Uterus (tissue), 4 donors: ENCODE results near the gene SLC22A24. TPM values are rescaled to one million over a fixed set of nuclear protein-coding genes. Genes with fewer than 3 reads are reported as not detected.

Experiments
- DNase-seq, 2 donors: peaks; one replicate each; pipeline ENCODE4 v3.0.0-alpha.2; 2019 to 2020
- H3K27ac ChIP-seq, 2 donors: fragments of 200-600 bp; sonication (generic); 1 replicate in 1 of 2; 2 replicates in 1 of 2; pipeline ENCODE4 v1.5.1; 2016 to 2018
- H3K27me3 ChIP-seq, 2 donors: fragments of 200-600 bp; sonication (generic); one replicate each; pipeline ENCODE4 v1.5.1; 2018 to 2019; ENCODE audit warnings: control low read depth in 1 of 2
- H3K36me3 ChIP-seq, 2 donors: fragments of 200-600 bp; sonication (generic); one replicate each; pipeline ENCODE4 v1.5.1; 2019; ENCODE audit warnings: control low read depth in 1 of 2
- H3K4me1 ChIP-seq, 2 donors: fragments of 200-600 bp; sonication (generic); one replicate each; pipeline ENCODE4 v1.5.1; 2018 to 2019; ENCODE audit warnings: control low read depth in 1 of 2
- H3K4me3 ChIP-seq, 2 donors: fragments of 200-600 bp; sonication (generic); 1 replicate in 1 of 2; 2 replicates in 1 of 2; pipeline ENCODE4 v1.5.1; 2018 to 2019; ENCODE audit warnings: mild to moderate bottlenecking in 1 of 2
- H3K9me3 ChIP-seq, 2 donors: fragments of 200-600 bp; sonication (generic); one replicate each; pipeline ENCODE4 v1.5.1; 2019; ENCODE audit warnings: control low read depth in 1 of 2
- POLR2A ChIP-seq, 2 donors: fragments of 450-650 bp; IDR thresholded peaks; one replicate each; pipeline ENCODE4 v1.6.1; 2016; ENCODE audit warnings: antibody characterized with exemption in 2 of 2, mild to moderate bottlenecking in 1 of 2, moderate library complexity in 1 of 2
- intact Hi-C: fragments of 100-400 bp; cut with DNase I; formaldehyde crosslinking; loops from one replicate; pipeline ENCODE4 v1.15.1; 2023; ENCODE audit warnings: low total_unique reads
- total RNA-seq, 4 donors: library from RNA; depleted of rRNA in 3 of 4; stranded (reverse); fragments of >200 nt in 3 of 4; gene quantifications; one replicate each; pipeline versions ENCODE4 v1.1.0 to v1.2.4, GENCODE V29; 2014 to 2023
- TF ChIP-seq, protein P1 (sequence below), 4 experiments: fragments of 200-600 bp in 2 of 4; fragments of 450-650 bp in 2 of 4; sonication (generic) in 2 of 4; IDR thresholded peaks; one replicate each; pipeline ENCODE4 v1.5.1; 2016 to 2019; ENCODE audit warnings: antibody characterized with exemption in 4 of 4, mild to moderate bottlenecking in 2 of 4, moderate library complexity in 1 of 4
- donor health status: DM: yes; HTN: yes; CAD: no.

Gene SLC22A24
- total RNA-seq, result not detected

DNA sequence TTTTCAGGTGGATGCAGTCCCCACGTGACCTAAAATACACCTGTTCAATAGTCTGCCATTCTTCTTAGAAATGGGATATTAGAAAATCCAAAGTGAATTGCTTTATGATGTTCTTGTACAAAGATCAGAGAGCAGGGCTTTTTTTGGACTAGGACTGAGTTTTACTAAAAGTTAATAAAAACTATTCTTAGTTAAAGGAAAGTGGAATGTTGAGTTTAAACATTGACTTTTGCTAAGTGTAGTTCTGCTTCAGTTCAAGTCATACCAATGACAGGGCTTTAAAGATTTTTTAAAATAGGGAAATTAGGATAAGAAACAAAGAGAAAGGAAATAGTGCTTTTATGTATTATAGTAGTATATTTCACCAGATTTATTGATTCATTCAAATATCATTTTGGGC, at the start of gene SLC22A24:
TSS of gene SLC22A24 (minus strand) at position 101 of the 400 bp plus-strand sequence. CDS start 442 bp downstream, outside the sequence.
- Histone ChIP-seq H3K9me3 (no peaks in the 10 kb centered on the region), H3K36me3 (no peaks in the 10 kb centered on the region), H3K4me1 (no peaks in the 10 kb centered on the region), H3K27me3 (no peaks in the 10 kb centered on the region), H3K27ac (no peak within 1 kb of the TSS), H3K4me3 (no peak within 1 kb of the TSS)
- intact Hi-C loops, result no loop called here
- TF ChIP-seq POLR2A (IDR thresholded peaks at IDR 0.05), result no peak
- TF ChIP-seq, protein P1, sequence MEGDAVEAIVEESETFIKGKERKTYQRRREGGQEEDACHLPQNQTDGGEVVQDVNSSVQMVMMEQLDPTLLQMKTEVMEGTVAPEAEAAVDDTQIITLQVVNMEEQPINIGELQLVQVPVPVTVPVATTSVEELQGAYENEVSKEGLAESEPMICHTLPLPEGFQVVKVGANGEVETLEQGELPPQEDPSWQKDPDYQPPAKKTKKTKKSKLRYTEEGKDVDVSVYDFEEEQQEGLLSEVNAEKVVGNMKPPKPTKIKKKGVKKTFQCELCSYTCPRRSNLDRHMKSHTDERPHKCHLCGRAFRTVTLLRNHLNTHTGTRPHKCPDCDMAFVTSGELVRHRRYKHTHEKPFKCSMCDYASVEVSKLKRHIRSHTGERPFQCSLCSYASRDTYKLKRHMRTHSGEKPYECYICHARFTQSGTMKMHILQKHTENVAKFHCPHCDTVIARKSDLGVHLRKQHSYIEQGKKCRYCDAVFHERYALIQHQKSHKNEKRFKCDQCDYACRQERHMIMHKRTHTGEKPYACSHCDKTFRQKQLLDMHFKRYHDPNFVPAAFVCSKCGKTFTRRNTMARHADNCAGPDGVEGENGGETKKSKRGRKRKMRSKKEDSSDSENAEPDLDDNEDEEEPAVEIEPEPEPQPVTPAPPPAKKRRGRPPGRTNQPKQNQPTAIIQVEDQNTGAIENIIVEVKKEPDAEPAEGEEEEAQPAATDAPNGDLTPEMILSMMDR (IDR thresholded peaks at IDR 0.05), result no peak
- no peak for DNase-seq

DNA sequence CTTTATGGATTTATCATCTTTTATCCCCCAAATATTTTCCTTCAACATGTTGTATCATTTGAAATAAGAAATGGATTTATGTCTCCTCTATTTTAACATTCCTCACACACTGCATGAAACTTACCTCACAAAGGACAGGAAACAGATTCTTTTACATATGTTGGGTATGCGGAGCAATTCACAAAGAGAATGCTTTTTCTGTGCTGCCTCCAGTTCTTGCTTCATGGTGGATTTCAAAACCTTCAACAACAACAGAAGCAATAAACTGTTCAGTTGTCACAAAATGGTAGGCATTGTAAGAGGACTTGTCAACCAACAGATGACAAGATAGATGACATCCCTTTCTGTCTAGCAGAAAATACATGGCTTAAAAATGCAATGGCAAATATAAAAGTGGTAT, 36.5 kb upstream of the SLC22A24 start:
- DNase-seq, result no peak
- TF ChIP-seq, protein P1 (IDR thresholded peaks at IDR 0.05), result no peak
- no peak for TF ChIP-seq POLR2A (IDR thresholded peaks at IDR 0.05)
- Histone ChIP-seq H3K9me3 (no peaks in the 10 kb centered on the region), H3K27me3 (no peaks in the 10 kb centered on the region), H3K4me1 (no peaks in the 10 kb centered on the region), H3K4me3 (no peak overlapping the region), H3K27ac (no peak overlapping the region), H3K36me3 (no peaks in the 10 kb centered on the region)
- intact Hi-C loops, result no loop called here

DNA sequence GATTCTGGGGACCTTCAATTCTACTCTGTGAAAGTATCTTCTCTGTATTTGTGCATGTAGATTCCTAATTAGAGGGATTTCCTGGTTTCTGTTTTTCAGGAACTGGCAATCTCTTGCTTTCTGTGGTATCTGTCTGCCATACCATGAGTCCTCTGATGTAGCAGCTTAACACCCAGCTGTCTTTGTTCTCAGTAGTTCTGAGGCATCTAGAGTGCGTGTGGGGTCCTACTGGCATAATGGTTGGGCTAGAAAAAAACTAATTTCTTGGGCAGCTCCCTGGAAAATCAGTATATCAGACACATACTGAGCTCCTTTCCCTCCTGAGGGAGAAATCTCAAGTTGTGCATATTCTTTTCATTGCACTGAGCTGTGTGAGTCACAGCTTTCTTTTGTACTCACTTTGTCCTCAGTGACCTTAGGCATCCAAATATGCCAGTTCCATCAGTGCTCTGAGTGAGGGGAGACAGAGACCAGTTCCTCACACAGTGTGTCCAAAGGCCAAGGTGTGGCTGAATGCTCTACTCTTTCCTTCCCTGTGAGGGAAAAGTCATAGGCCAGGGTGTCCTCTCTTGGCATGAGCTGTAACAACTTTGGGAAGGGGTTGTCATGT, 35.5 kb upstream of the SLC22A24 start:
- no peaks in the 10 kb centered on the region for H3K27me3 ChIP-seq
- H3K4me3 ChIP-seq, result no peak overlapping the region
- H3K9me3 ChIP-seq, result no peaks in the 10 kb centered on the region
- H3K27ac ChIP-seq, result no peak overlapping the region
- no peaks in the 10 kb centered on the region for H3K36me3 ChIP-seq
- no peaks in the 10 kb centered on the region for H3K4me1 ChIP-seq
- DNase-seq, result no peak
- TF ChIP-seq, protein P1 (IDR thresholded peaks at IDR 0.05), result no peak
- no peak for TF ChIP-seq POLR2A (IDR thresholded peaks at IDR 0.05)
- intact Hi-C loops, result no loop called here

DNA sequence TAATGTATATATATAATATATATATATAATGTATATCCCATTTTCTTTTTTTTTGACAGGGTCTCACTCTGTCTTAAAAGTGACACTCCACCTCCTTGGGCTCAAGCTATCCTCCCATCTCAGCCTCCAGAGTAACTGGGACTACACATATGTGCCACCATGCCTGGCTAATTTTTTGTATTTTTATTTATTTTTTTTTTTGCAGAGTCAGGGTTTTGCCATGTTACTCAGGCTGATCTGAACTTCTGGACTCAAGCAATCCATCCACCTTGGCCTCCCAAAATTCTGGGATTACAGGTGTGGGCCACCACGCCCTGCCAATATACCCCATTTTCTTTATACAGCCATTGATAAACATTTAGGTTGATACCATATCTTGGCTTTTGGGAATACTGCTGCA, 33.9 kb upstream of the SLC22A24 start:
- TF ChIP-seq, protein P1 (IDR thresholded peaks at IDR 0.05), result no peak
- no peak for TF ChIP-seq POLR2A (IDR thresholded peaks at IDR 0.05)
- Histone ChIP-seq H3K4me3 (no peak overlapping the region), H3K9me3 (no peaks in the 10 kb centered on the region), H3K27me3 (no peaks in the 10 kb centered on the region), H3K27ac (no peak overlapping the region), H3K4me1 (no peaks in the 10 kb centered on the region), H3K36me3 (no peaks in the 10 kb centered on the region)
- intact Hi-C loops, result no loop called here
- DNase-seq, result no peak

DNA sequence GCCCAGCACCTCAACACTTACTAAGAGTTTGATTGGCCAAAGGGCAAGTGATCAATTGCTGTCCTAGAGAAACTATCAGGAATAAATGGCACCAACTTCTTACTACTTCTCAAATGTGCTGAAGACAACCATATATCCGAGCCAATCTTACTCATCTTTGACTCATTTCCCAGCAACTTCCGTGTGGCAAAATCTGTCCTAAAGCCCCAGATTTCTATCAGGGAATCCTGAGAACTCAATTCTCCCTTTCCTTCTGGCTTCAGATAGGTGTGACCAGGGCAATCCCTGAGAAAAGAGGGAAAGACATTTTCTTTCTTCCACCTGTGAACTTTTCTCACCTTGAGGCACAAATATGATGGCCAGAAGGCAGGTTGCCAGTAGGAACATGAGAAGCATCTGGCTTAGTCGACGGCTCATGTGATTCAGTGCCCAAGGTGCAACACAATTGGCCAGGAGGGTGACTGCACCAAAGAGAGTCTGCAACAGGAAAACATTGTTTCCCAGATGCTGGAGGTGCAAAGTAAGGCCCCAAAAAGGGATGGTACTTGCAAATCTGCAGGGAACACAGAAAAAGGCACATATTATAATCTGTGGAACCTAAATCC, 21.8 kb upstream of the SLC22A24 start:
- Histone ChIP-seq H3K36me3 (no peaks in the 10 kb centered on the region), H3K27me3 (no peaks in the 10 kb centered on the region), H3K4me3 (no peak overlapping the region), H3K9me3 (no peaks in the 10 kb centered on the region), H3K4me1 (no peaks in the 10 kb centered on the region), H3K27ac (no peak overlapping the region)
- intact Hi-C loops, result no loop called here
- no peak for DNase-seq
- TF ChIP-seq POLR2A (IDR thresholded peaks at IDR 0.05), result no peak
- TF ChIP-seq, protein P1 (IDR thresholded peaks at IDR 0.05), result no peak
